NCI-H2081 treated with DMSO at 0.1 percent for 48 hours (cell line): ENCODE results near the gene APRT.

Experiments used
- DNase-seq: peaks from one replicate; lab custom pipeline; 2025; lab: John Stamatoyannopoulos, UW

The APRT gene, protein sequence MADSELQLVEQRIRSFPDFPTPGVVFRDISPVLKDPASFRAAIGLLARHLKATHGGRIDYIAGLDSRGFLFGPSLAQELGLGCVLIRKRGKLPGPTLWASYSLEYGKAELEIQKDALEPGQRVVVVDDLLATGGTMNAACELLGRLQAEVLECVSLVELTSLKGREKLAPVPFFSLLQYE

DNA sequence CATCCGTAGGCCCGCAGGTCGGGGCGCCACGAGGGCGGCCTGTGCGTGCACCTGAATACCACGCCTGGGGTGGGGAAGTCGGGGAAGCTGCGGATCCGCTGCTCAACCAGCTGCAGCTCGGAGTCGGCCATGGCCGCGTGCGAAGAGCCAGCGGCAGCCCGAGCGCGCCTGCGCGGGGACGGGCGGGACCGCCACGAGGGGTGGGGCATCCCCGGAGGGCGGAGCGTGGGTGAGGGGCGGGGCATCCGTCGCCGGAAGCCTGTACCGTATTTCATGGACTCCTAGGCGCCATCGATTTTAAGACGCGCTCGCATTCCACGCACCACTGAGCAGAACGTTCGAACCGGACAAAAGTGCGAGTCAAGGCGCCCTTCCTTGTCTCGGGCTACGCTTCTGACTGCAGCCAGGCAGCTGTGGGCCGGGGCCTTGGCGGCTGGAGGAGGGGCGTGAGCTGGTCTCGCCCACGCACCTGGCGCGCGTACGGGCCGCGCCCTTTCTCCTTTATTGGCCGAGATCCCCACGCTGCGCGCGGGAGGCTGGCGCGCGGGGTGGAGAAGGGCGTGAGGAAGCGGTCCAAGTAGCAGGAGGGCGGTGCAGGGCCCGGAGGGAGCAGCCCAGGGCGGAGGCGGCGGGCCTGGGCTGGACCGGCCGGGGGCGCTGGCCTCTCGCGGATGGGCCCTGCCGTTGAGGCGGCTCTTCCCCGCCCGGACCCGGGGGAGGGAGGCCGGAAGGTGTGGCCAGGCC is at the start of gene APRT:
Gene APRT (minus strand): TSS at position 160 of the 744 bp plus-strand sequence. CDS start 29 bp downstream, at position 131.
- peak; percentile 18 for DNase-seq

DNA sequence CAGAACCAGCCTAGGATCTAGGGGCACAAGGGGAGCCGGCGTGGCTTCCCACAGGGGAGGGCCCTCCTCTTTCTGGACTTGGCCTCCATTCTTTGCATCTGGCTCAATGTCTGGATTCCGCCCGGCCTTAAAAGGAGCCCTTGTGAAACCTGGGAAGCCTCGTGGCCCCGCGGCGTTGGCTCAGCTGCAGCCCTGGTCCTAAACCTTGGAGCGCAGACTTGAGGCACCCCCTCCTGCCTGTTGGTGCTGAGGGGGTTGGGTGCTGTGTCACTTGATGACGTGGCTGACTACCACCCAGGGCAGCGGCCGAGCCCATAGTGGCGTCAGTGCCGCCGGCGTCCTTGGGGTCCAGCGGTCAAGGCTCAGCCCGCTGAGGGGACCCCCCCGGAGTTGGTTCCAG is 49.6 kb upstream of the APRT start:
- no peak for DNase-seq

DNA sequence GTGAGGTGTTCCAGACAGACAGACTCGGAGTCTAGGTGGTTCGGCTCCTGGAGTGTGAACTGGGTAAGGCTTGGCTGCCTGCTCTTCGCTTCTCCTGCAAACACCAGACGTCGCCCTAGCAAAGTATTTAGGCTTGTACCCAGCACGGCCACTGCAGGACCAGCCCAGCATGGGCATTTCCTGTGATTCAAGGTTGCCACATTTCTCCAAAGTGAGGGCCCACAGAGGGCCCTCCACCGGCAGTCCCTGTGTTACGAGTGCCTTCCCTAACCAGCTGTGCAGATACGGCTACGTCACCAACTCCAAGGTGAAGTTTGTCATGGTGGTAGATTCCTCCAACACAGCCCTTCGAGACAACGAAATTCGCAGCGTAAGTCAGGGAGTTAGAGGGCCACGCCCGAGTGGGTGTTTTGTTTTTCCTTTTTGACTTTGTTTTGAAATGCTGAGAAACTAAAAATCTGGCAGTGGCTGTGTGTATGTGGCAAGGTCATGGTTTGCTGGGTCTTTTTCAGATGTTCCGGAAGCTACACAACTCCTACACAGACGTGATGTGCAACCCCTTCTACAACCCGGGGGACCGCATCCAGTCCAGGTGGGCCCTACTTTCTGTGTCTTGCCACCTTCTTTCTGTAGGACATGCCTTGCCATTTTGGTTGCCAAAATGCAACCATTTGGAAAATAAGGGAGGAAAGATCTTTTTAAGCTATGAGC is 47.8 kb upstream of the APRT start:
- DNase-seq: no peak

DNA sequence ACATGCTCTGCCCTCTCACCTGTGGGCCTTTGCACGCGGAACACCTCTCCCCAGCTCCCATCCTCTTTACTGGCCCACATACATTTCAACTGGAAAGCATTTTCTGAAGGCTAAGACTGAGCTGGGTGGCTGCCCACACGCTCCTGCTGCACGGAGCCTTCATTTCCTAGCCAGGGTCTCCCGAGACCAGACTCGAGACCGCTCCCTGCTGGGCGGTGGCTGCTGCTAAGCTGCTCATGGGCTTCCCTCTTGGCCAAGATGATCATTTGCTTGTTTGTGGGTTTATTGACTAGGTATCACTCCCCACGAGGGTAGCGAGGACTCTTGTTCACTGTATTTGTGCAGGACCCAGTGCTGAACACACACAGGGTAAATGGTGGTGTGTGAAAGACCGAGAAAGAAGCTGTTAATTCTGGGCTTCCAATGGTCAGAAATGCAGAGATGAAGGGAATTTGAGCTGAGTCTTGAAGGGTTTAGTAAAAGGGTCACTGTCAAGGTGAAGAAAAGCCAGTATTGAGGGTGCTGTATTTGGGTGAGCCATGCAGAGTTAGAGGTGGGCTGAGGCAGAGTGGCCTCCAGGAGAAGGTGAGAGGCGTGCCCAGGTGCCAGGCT is 46.1 kb upstream of the APRT start:
- DNase-seq: no peak

DNA sequence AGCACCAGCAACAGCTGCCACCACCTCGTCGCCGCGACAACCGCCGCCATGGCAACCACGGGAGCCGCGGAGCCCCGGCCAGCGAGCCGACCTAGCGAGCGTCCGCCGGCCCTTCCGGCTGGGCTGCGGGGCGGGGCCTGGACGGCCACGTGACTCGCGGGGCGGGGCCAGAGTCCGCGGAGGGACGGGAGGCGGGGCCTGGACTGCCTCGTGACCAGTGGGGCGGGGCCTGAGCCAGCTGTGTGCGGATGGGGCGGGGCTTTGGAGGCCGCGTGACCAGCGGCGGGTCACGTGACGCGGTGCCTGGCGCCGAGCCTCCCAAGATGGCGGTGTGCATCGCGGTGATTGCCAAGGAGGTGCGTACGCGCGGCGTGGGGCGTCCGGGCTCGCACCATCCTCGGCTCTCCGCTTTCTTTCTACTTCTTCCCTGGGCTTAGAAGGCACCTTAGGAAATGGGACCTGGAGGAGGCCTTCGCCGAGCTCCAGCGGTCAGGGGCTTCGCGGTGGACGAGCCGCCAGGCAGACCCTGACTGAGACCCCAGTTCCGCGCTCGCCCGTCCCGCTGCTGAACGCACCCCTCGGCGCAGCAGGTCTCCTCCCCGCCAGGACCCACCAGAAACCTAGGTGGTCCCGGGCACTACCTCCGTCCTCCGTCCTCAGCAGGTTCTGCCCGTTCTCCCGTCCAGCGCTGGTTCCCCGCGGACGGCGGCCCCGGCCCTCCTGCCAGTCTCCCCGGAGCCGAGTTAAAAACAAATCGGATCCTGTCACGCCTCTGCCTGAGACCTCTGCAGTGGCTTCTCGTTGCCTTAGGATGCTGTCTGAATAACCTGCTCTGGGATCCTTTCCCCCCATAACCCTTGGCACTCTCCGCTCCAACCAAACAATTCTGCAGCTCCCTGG is 45.4 kb upstream of the APRT start, which contains the start of the genes GALNS and TRAPPC2L:
Gene GALNS (minus strand): TSS at position 120 of the 900 bp plus-strand sequence. CDS start 70 bp downstream, at position 50.
Gene TRAPPC2L (plus strand): TSS at position 300 of the 900 bp plus-strand sequence. CDS start 24 bp downstream, at position 324.
- peak; percentile 23 for DNase-seq

DNA sequence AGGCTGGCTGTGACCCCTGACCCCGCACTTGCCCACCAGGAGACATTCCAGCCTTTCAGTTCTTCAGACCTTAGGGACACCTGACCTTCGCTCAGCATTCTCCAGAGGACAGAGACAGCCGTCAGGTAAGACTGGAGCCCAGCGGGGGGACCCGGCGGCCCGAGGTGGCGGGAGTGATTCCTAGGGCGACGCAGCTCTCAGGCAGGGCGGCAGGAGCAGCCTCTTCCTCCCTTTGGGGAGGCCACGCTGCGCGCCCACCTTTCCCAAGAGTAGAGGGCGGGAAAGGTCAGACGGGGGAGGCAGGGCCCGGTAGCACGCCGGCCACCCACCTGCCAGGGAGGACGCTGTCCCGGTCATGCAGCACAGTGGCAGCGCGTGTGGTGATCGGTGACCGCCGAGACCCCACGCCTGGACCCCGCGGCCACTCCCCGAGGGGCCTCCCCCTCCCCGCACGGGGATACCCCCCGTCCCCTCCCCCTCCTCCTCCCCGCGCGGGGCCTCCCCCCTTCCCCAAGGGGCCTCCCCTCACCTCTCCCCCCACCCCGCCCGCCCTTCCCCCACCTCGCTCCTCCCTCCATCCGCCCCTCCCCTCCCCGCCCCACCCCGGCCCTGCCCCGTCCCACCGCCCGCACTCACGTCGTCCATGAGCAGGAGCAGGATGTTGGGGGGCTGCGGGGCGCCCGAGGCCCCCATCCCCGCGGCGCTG is 44.5 kb upstream of the APRT start:
- DNase-seq: no peak

DNA sequence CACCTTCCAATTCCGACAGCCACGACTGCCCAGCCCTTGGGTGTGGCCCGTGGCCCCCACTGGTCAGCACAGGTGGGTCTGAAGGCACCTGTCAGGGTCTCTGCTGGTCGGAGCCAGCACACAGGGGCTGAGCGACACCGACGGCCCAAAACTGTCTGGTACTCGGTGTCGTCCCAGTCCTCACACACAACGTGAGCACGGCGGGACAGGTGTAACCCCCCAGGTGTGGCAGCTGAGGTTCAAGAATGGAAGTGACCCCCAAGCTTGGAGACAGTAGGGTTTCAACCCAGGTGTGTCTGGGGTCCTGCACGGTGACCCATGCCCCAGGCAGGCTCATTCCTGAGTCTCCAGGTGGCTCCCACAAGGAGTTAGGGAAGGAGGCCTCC is 44.0 kb upstream of the APRT start:
- no peak for DNase-seq

DNA sequence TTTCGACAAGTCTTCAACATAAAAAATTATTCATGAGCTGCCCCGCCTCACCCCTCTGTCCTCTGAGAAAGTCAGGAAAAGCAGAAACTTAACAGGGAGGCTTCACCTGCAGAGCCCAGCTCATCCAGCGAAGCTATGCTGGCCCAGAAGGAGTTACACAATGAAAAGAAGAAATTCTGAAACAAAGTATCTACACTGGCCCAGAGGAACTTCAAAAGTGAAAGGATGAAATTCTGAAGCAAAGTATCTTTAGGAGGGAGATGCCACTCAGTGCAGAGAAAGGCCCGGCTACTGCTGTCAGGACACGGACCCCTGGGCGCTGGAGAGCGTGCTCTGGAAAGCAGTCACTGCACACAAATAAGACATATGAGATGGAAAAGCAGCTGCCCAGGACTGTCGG is 43.4 kb upstream of the APRT start:
- no peak for DNase-seq

DNA sequence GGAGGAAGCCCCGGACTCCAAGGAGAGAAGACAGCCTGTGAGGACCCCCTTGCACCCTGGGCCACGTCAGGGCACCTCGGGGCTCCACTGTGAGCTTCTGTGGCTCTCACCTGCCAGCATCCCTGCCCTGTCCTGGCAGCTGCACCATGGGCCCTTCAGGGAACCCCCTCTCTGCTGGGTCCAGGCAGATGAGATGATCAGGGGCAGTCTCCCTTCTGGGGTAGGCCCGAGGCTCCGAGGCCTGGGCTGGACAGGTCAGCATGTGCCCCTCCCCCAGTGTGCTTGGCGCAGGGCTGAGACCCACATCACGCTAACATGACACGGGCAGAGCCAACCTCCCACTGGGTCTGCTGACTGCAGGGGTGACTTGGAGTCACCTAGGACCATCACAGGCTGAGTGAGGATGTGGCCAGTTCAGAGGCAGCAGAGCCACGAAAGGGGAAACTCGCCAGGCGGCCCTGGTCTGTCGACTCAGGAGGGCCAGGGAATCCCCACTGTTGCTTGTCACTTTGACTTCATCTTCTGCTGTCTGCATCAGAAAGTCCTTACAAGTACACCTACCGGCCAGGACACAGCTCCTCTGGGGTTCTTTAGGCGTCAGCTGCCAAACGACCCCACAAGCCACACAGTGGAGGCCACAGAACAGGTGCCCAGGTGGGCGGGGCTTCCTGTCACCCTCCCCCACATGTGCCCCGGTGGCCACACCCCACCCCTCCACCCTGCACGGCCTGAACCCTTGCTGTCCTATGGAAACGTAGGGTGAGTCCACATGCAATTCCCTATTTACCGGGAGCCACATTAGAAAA is 42.8 kb upstream of the APRT start:
- no peak for DNase-seq

DNA sequence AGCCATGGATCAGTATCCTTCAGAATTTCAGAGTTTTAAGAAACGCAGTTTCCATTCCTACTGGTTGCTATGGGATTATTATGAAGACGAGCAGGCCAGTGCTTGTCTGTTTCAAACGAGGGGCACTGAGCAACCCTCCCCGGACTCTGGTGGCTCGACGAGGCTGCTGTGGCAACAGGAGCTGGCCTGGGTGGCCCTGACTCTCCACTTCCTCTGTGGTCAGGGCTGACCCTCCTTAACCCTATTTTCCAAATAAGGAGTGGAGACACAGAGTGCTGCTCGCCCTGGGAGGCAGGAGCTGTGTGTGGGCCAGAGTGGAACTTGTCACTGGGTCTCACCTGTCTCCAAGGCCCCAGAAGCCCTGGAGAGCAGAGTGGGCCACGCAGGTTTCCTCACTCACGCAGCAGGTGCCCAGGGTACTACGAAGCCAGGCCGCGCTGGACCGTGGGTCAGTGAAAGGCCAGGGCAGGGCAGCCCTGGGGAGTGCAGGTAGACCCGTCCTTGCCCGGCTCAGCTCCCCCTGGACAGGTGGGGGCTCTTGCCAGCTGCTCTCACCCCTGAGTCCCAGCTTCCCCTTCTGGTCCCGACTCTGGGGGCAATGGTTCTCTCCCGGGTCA is 41.7 kb upstream of the APRT start:
- no peak for DNase-seq

DNA sequence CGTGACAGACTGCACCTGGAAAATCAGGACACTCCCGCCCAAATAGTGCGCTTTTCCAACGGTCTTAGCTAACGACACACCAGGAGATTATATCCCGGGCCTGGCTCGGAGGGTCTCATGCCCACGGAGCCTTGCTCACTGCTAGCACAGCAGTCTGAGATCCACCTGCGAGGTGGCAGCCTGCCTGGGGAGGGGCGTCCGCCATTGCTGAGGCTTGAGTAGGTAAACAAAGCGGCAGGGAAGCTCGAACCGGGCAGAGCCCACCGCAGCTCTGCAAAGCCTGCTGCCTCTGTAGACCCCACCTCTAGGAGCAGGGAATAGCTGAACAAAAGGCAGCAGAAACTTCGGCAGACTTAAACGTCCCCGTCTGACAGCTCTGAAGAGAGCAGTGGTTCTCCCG is 39.9 kb upstream of the APRT start:
- no peak for DNase-seq

DNA sequence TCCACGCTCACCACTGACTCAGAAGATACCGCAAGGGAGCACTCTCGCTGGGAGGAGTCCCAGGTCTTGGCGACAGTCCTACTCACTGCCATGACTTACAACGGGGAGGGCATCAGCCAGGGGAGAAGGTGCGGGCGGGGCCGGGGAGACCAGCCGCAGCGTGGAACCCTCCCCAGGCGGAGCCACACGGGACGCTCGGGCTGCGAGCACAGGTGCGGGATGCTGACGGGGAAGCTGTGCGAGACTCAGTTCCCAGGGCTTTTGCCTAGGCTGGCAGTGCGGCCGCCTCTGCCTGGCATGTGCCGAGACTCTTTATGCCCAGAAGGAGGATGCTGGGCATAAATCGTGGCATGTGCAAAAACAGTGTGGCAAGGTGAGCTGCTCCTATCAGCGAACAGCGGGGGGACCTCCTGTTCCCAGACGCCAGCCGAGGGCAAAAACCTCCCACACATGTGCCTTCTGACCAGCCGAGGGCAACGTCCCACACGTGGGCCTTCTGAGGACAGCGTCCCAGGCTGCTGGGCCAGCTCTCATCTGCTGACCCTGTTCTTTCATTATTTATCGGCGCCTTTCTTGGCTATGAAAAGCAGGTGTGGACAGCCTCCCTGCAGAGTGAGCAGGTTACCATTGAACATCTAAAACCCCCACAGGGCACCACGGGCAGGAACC is 38.9 kb upstream of the APRT start:
- no peak for DNase-seq

DNA sequence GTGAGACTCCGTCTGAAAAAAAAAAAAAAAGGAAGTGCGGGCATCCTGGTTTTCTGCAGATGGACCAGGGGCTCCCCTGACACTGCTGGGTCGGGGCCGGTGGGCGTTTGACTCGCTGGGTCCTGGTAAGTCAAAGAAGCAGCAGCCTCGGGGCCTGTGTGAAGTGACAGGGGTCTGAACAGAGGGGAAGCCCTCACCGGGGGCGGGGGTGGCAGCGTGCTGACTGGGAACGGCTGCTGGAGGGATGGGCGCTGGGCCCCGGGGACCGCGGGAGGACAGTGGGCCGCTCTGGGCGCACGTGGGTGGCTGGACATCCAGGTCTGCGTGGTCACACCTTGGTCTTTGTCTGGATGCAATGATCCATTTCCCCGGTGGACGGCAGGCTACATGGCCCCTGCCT is 36.8 kb upstream of the APRT start:
- no peak for DNase-seq

DNA sequence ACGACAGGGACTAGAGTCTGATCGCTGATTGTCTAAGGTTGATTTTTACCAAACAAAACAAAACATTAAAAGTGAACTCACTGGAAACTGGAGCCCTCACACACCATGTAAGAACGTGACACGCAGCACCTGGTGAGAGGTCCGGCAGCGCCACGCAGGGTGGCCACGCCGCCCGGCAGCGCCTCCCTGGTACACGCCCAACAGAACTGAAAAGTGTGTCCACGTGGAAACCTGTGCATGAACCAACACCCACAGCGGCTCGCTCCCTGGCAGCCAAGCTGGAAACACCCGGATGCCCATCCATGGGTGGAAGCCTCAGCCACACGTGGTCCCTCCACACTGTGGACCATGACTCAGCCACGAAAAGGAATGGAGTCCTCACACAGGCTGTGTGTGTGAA is 35.9 kb upstream of the APRT start:
- DNase-seq: no peak

DNA sequence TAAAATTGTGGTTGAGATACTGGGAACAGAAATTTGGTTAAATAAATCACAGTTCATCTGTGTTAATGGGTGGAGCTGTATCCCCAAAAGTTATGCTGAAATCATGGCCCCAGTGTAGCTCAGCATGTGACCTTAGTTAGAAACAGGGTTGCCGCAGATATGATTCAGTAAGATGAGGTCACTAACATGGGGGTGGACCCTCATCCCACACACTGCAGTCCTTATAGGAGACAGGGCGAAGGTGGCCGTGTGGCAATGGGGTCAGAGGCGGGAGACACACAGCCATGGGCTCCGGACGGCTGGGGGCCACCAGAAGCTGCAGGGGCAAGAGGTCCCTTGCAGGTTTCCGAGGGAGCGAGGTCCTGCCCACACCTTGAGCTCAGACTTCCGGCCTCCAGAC is 34.4 kb upstream of the APRT start:
- no peak for DNase-seq

DNA sequence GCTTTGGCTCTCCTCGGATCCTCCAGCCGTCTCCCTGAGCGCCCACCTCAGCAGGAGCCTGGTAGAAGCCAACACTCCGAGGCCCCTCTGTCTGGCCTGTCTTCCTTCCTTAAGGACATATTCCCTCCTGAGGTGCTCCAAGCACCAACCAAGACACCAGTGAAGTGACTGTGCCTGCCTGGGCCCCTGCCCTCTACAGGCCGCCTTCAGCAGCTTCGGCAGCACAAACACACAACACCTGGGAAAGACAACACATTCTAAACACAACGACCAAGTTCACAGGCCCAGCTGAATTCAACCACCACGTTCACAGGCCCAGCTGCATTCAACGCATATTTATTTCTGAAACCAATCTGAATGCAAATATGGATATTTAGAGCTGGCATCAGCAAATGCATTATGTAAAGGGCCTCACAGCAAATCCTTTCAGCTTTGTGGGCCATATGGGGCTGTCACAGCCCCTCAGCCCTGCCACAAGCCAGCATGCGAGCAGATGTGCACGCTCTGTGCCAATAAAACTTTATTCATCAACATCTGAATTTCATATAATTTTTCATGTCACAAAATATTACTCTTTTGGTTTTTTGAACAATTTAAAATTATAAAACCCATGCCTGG is 32.8 kb upstream of the APRT start:
- DNase-seq: no peak

DNA sequence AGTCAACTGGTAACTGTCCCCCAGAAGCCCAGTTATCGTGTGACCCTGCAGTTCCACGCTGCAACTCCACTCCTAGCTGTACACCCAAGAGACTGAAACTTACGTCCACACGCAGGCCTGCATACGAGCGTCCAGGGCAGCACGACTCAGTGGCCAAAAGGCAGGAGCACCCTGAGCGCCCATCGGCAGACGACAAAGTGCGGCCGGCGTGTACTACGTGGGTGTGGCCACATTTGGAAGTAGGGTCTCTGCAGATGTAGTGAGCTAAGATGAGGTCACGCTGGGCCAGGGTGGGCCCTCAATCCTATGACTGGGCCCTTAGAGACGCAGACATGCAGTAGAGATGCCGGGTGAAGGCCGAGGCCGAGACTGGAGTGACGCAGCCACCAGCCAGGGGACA is 31.5 kb upstream of the APRT start:
- DNase-seq: no peak

DNA sequence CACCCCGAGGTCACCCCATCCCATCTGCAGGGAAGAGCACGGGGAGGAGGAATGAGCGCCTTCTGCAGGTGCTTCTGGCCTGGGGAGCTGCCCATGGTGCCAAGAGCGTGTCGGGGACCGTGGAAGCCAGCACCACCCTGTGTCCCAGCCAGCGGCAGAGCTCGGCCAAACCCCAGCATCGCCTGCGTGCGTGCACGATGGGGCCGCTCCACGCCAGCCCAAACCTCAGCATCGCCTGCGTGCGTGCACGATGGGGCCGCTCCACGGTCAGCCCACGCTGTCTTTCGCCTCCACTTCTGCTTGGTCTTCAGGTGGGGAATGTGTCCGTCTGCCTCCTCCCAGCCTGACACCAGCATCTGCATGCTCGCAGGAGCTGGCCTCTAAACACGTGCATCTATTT is 31.1 kb upstream of the APRT start:
- DNase-seq: no peak

DNA sequence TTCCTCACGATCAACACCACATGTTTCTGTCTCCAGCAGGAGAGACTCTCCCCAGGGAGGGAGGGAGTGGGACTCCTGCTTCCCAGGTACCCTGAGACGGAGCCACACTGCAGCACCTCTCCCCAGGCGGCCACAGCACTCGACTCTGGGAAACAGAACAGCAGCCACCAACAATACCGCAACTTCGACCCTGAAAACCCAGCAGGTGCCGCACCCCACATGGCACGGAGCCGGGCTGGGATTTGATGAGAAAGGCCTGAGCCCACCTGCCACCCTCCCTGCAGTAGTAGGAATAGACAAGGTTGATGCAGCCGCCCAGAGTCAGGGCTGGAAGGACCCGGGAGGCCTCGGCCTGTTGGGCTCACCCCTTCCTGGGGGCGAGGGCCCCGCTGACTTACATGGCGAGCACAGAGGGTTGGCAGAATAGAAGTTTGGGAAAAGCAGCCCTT is 30.6 kb upstream of the APRT start:
- DNase-seq: no peak
